H1 (cell line): ENCODE measurements around the gene GCAT. TPM values are rescaled to one million over a fixed set of nuclear protein-coding genes. Genes with fewer than 3 reads are reported as not detected.

Source experiments
- BCL11A ChIP-seq, 2 experiments: IDR thresholded peaks; one replicate each; pipeline ENCODE4 v1.6.1; 2011; ENCODE audit warnings: low read depth in 2 of 2, low read length in 2 of 2, mild to moderate bottlenecking in 2 of 2
- CBX5 ChIP-seq: fragments of 300-800, 300-1000 bp; sonication (generic); IDR thresholded peaks from 2 replicates; pipeline ENCODE4 v1.7.1; 2016; ENCODE audit warnings: antibody characterized with exemption, low read length, low read depth
- CHD1 ChIP-seq: IDR thresholded peaks from 2 replicates; pipeline ENCODE4 v1.6.1; 2012; ENCODE audit warnings: low read depth, low read length, improper control_type of control experiment
- CHD2 ChIP-seq: IDR thresholded peaks from 2 replicates; pipeline ENCODE4 v1.6.1; 2012; ENCODE audit warnings: low read length, improper control_type of control experiment
- EGR1 ChIP-seq: IDR thresholded peaks from 2 replicates; pipeline ENCODE4 v1.6.1; 2011; ENCODE audit warnings: low read depth, low read length, borderline replicate concordance
- GTF2F1 ChIP-seq: IDR thresholded peaks from 2 replicates; pipeline ENCODE4 v1.6.1; 2012; ENCODE audit warnings: low read depth, low read length, improper control_type of control experiment, borderline replicate concordance
- HDAC2 ChIP-seq, 2 experiments: fragments of 300-600 bp in 1 of 2; sonication (generic) in 1 of 2; IDR thresholded peaks; 2 replicates each; pipeline ENCODE4 v1.6.1; 2011 to 2012; ENCODE audit warnings: low read depth in 2 of 2, low read length in 2 of 2, mild to moderate bottlenecking in 2 of 2, moderate library complexity in 2 of 2, borderline replicate concordance in 1 of 2, inconsistent platforms in 1 of 2
- JUN ChIP-seq: IDR thresholded peaks from 2 replicates; pipeline ENCODE4 v1.6.1; 2011; ENCODE audit warnings: low read depth, mild to moderate bottlenecking, improper control_type of control experiment, low read length
- JUND ChIP-seq: IDR thresholded peaks from 2 replicates; pipeline ENCODE4 v1.6.1; 2011; ENCODE audit warnings: mild to moderate bottlenecking, improper control_type of control experiment, low read length
- MAX ChIP-seq: IDR thresholded peaks from 2 replicates; pipeline ENCODE4 v1.6.1; 2012; ENCODE audit warnings: inconsistent platforms
- PHF8 ChIP-seq: fragments of 200-600 bp; sonication (generic); conservative IDR thresholded peaks from 2 replicates; pipeline ENCODE4 v1.7.1; 2012; ENCODE audit warnings: low read depth, mild to moderate bottlenecking, inconsistent platforms, low read length, moderate library complexity
- POLR2A ChIP-seq, 2 experiments: IDR thresholded peaks; 1 replicate in 1 of 2; 2 replicates in 1 of 2; pipeline ENCODE4 v1.6.1; 2011; ENCODE audit warnings: low read depth in 2 of 2, low read length in 2 of 2, mild to moderate bottlenecking in 2 of 2; ENCODE audit errors: control extremely low read depth in 1 of 2
- RAD21 ChIP-seq, 2 experiments: IDR thresholded peaks in 1 of 2; conservative IDR thresholded peaks in 1 of 2; 2 replicates each; pipeline ENCODE4 v1.6.1; 2011; ENCODE audit warnings: low read depth in 2 of 2, low read length in 2 of 2, improper control_type of control experiment in 1 of 2, inconsistent platforms in 1 of 2, mild to moderate bottlenecking in 1 of 2, moderate library complexity in 1 of 2
- RNF2 ChIP-seq: fragments of 200-900, 300-1000 bp; sonication (generic); IDR thresholded peaks from 2 replicates; pipeline ENCODE4 v1.7.1; 2016; ENCODE audit warnings: borderline replicate concordance, low read depth, mild to moderate bottlenecking, antibody characterized with exemption, low read length; ENCODE audit not compliant: poor library complexity, severe bottlenecking; ENCODE audit errors: missing control alignments
- RXRA ChIP-seq: IDR thresholded peaks from 2 replicates; pipeline ENCODE4 v1.6.1; 2011; ENCODE audit warnings: low read depth, mild to moderate bottlenecking, low read length, moderate library complexity; ENCODE audit not compliant: insufficient read depth
- SIN3A ChIP-seq, 2 experiments: IDR thresholded peaks in 1 of 2; conservative IDR thresholded peaks in 1 of 2; 2 replicates each; pipeline ENCODE4 v1.6.1; 2011 to 2012; ENCODE audit warnings: low read length in 2 of 2, improper control_type of control experiment in 1 of 2, low read depth in 1 of 2, mild to moderate bottlenecking in 1 of 2
- SP2 ChIP-seq: IDR thresholded peaks from 2 replicates; pipeline ENCODE4 v1.6.1; 2012; ENCODE audit warnings: mild to moderate bottlenecking, low read length, inconsistent platforms
- TAF1 ChIP-seq: IDR thresholded peaks from 2 replicates; pipeline ENCODE4 v1.6.1; 2011; ENCODE audit warnings: mild to moderate bottlenecking, low read depth, low read length
- ZNF274 ChIP-seq: IDR thresholded peaks from 2 replicates; pipeline ENCODE4 v1.7.0; 2012; ENCODE audit warnings: low read length, borderline replicate concordance; ENCODE audit errors: extremely low read depth
- polyA plus RNA-seq, 7 experiments: library from polyadenylated mRNA; depleted of rRNA in 3 of 7; stranded (reverse) in 5 of 7; unstranded in 2 of 7; fragments of >200 nt in 5 of 7; fragments of 200-250 nt in 2 of 7; gene quantifications; 1 replicate in 5 of 7; 2 replicates in 1 of 7; 4 replicates in 1 of 7; pipeline versions ENCODE4 v1.2.1 to v1.2.3, GENCODE V29; 2011 to 2013; ENCODE audit warnings: missing spikeins in 2 of 7, mixed read lengths in 2 of 7
- total RNA-seq: library from RNA; stranded (reverse); fragmentation: NEBNext Ultra II Directional; extraction: Animal tissue kit (Norgen Biotek cat#: 25700); gene quantifications from 2 replicates; pipeline ENCODE4 v1.2.1, GENCODE V29; 2021
- TF ChIP-seq, protein P1 (sequence below), 3 experiments: IDR thresholded peaks; 1 replicate in 2 of 3; 2 replicates in 1 of 3; pipeline versions ENCODE4 v1.5.1 to v1.6.1; 2011; ENCODE audit warnings: low read length in 3 of 3, mild to moderate bottlenecking in 3 of 3, inconsistent platforms in 2 of 3, low read depth in 1 of 3, moderate library complexity in 1 of 3; ENCODE audit not compliant: insufficient read depth in 1 of 3; ENCODE audit errors: control extremely low read depth in 1 of 3

Gene GCAT
- total and polyA plus RNA-seq, 2 of the 8 experiments (the other 6 are each of a cell fraction or from before 2014, with no cell fraction given), result 24.3 to 47.5 TPM

- TF ChIP-seq, protein P1, sequence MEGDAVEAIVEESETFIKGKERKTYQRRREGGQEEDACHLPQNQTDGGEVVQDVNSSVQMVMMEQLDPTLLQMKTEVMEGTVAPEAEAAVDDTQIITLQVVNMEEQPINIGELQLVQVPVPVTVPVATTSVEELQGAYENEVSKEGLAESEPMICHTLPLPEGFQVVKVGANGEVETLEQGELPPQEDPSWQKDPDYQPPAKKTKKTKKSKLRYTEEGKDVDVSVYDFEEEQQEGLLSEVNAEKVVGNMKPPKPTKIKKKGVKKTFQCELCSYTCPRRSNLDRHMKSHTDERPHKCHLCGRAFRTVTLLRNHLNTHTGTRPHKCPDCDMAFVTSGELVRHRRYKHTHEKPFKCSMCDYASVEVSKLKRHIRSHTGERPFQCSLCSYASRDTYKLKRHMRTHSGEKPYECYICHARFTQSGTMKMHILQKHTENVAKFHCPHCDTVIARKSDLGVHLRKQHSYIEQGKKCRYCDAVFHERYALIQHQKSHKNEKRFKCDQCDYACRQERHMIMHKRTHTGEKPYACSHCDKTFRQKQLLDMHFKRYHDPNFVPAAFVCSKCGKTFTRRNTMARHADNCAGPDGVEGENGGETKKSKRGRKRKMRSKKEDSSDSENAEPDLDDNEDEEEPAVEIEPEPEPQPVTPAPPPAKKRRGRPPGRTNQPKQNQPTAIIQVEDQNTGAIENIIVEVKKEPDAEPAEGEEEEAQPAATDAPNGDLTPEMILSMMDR (IDR thresholded peaks at IDR 0.05; ENCODE audit: control extremely low read depth in 1 of 3, insufficient read depth in 1 of 3, low read depth in 1 of 3, low read length in 3 of 3), result no peak
- TF ChIP-seq CHD1 (no peak), CHD2 (no peak), JUND (no peak), JUN (no peak), GTF2F1 (no peak), HDAC2 (IDR thresholded peaks at IDR 0.05; ENCODE audit: borderline replicate concordance in 1 of 2, low read depth in 2 of 2, low read length in 2 of 2) (peak; percentile 6 to 36; a peak in 1 of 4 replicates), POLR2A (IDR thresholded peaks at IDR 0.05; ENCODE audit: control extremely low read depth in 1 of 2, low read depth in 2 of 2, low read length in 2 of 2) (peak; percentile 25 to 78), RNF2 (no peak), EGR1 (no peak), SIN3A (conservative IDR thresholded peaks at IDR 0.05 in 1 of 2, IDR thresholded peaks at IDR 0.05 in 1 of 2; ENCODE audit: low read depth in 1 of 2, low read length in 2 of 2) (peak; percentile 38 to 82; a peak in 1 of 4 replicates), TAF1 (peak; percentile 74), CBX5 (no peak), PHF8 (peak; percentile 29; the same call in 1 of the 2 replicates), RXRA (no peak), BCL11A (IDR thresholded peaks at IDR 0.05; ENCODE audit: low read depth in 2 of 2, low read length in 2 of 2) (no peak), SP2 (no peak), RAD21 (IDR thresholded peaks at IDR 0.05 in 1 of 2, conservative IDR thresholded peaks at IDR 0.05 in 1 of 2; ENCODE audit: low read depth in 2 of 2, low read length in 2 of 2) (no peak), MAX (peak; percentile 93), ZNF274 (no peak)
Measured at GRCh38 chr22:37807410-37808293, at the start of gene GCAT (continued).
